K562 (cell line): ENCODE results near the gene PRDM16. TPM values are rescaled to one million over a fixed set of nuclear protein-coding genes. Genes with fewer than 3 reads are reported as not detected.

Experiments used
- ATAC-seq: fragments of 200-7000 bp; cut with Tn5 transposase; 3 replicates; pipeline ENCODE4 v1.9.1; 2020; ENCODE audit warnings: moderate library complexity
- BruUV-seq: library from RNA; stranded (reverse); fragments of 400-500 nt; replicated peaks from 2 replicates; lab custom pipeline; 2021; lab: Mats Ljungman, UMichigan
- CTCF ChIA-PET: fragments of 300-600 bp; formaldehyde crosslinking; extraction: SDS; loops from one replicate; lab custom pipeline; 2021; ENCODE audit warnings: low intra/inter-chr PET ratio; lab: Yijun Ruan, JAX
- POLR2A ChIA-PET: fragments of 300-600, 350-650 bp; sonication (Branson Sonifier 250); formaldehyde crosslinking; extraction: SDS; loops from one replicate; lab custom pipeline; 2021; ENCODE audit warnings: antibody characterized with exemption, inconsistent platforms; lab: Yijun Ruan, JAX
- DNase-seq, 4 experiments: peaks; one replicate each; pipeline versions ENCODE4 v3.0.0 to v3.0.0-alpha.2; 2011 to 2018; ENCODE audit warnings: low spot score in 3 of 4, mixed read lengths in 3 of 4; ENCODE audit errors: extremely low read depth in 1 of 4
- FAIRE-seq: peaks from 2 replicates; lab custom pipeline; 2011; peaks lifted over from hg19 to GRCh38; lab: Jason Lieb, UNC
- H2AFZ ChIP-seq: 2 replicates; pipeline ENCODE4 v1.6.0; 2011; ENCODE audit warnings: low read depth, low read length, control low read depth, inconsistent platforms
- H3K27ac ChIP-seq: fragments of 200-600 bp; 3 replicates; pipeline ENCODE4 v1.8.0; 2011; ENCODE audit warnings: low read depth, mild to moderate bottlenecking, control low read depth, inconsistent platforms, low read length, moderate library complexity, mixed read lengths; ENCODE audit errors: extremely low read depth
- H3K27me3 ChIP-seq, 2 experiments: fragments of 300-600 bp in 1 of 2; 2 replicates in 1 of 2; 3 replicates in 1 of 2; pipeline versions ENCODE4 v1.6.0 to v1.8.0; 2011; ENCODE audit warnings: inconsistent platforms in 2 of 2, low read length in 2 of 2, mild to moderate bottlenecking in 1 of 2, mixed read lengths in 1 of 2, moderate library complexity in 1 of 2; ENCODE audit not compliant: control insufficient read depth in 2 of 2, insufficient read depth in 2 of 2
- H3K36me3 ChIP-seq: fragments of 300-600 bp; 3 replicates; pipeline ENCODE4 v1.8.0; 2011; ENCODE audit warnings: mild to moderate bottlenecking, low read length, inconsistent platforms; ENCODE audit not compliant: control insufficient read depth, insufficient read depth
- H3K4me1 ChIP-seq, 2 experiments: fragments of 200-600 bp in 1 of 2; replicated peaks in 1 of 2; 2 replicates in 1 of 2; 3 replicates in 1 of 2; pipeline versions ENCODE4 v1.5.1 to v1.8.0; 2011; ENCODE audit warnings: inconsistent platforms in 2 of 2, low read length in 2 of 2, mild to moderate bottlenecking in 1 of 2, mixed read lengths in 1 of 2, moderate library complexity in 1 of 2; ENCODE audit not compliant: control insufficient read depth in 2 of 2, insufficient read depth in 2 of 2
- H3K4me2 ChIP-seq: 2 replicates; pipeline ENCODE4 v1.6.1; 2011; ENCODE audit warnings: low read length, control low read depth, inconsistent platforms, mixed read lengths; ENCODE audit not compliant: insufficient read depth
- H3K4me3 ChIP-seq: fragments of 200-600 bp; sonication (generic), shearing (Covaris generic); 2 replicates; pipeline ENCODE4 v1.5.1; 2016; ENCODE audit warnings: control low read depth, inconsistent platforms
- H3K79me2 ChIP-seq: fragments of 200-600 bp; 3 replicates; pipeline ENCODE4 v1.8.0; 2011; ENCODE audit warnings: low read length, inconsistent platforms; ENCODE audit not compliant: control insufficient read depth, insufficient read depth
- H3K9ac ChIP-seq, 2 experiments: 2 replicates each; pipeline versions ENCODE4 v1.6.0 to v1.6.1; 2011; ENCODE audit warnings: low read depth in 2 of 2, low read length in 2 of 2, control low read depth in 1 of 2, inconsistent platforms in 1 of 2, mild to moderate bottlenecking in 1 of 2, mixed read lengths in 1 of 2; ENCODE audit not compliant: insufficient read depth in 1 of 2
- H3K9me1 ChIP-seq: one replicate; pipeline ENCODE4 v1.6.0; 2011; ENCODE audit warnings: inconsistent platforms, mild to moderate bottlenecking, low read length, moderate library complexity; ENCODE audit not compliant: control insufficient read depth, insufficient read depth
- H3K9me3 ChIP-seq: replicated peaks from 2 replicates; pipeline ENCODE4 v1.5.1; 2011; ENCODE audit warnings: low read depth, low read length, inconsistent platforms; ENCODE audit not compliant: control insufficient read depth, insufficient read depth
- H4K20me1 ChIP-seq: replicated peaks from 2 replicates; pipeline ENCODE4 v1.6.1; 2011; ENCODE audit warnings: low read length, inconsistent platforms, mixed read lengths; ENCODE audit not compliant: control insufficient read depth, insufficient read depth
- AFF4 ChIP-seq: sonication (generic); formaldehyde crosslinking; IDR thresholded peaks from 2 replicates; pipeline ENCODE4 v1.8.0; 2023; ENCODE audit warnings: mild to moderate bottlenecking, missing genetic modification reagents
- ILF3 ChIP-seq: fragments of 450-650 bp; IDR thresholded peaks from 2 replicates; pipeline ENCODE4 v1.6.1; 2018; ENCODE audit warnings: antibody characterized with exemption, mild to moderate bottlenecking, moderate library complexity, borderline replicate concordance
- IRF2 ChIP-seq: sonication (generic); formaldehyde crosslinking; IDR thresholded peaks from 2 replicates; pipeline ENCODE4 v1.8.1; 2022; ENCODE audit warnings: mild to moderate bottlenecking, missing genetic modification reagents
- SIRT6 ChIP-seq: IDR thresholded peaks from one replicate; pipeline ENCODE4 v1.6.1; 2012; ENCODE audit warnings: low read depth, mild to moderate bottlenecking, control low read depth, inconsistent platforms, low read length, moderate library complexity
- WGBS: fragments of 100-300 bp; shearing (Covaris generic); methylation state at CpG from one replicate; pipeline ENCODE4 v1.1.6; 2016; ENCODE audit warnings: low coverage, mixed read lengths; ENCODE audit not compliant: insufficient coverage; ENCODE audit errors: missing lambda C conversion rate; 5-methylcytosine and 5-hydroxymethylcytosine counted together
- in situ Hi-C: fragments of 300-500 bp; cut with MboI; formaldehyde crosslinking; loops from 4 replicates; pipeline ENCODE4 v1.15.0; 2018; ENCODE audit warnings: inconsistent platforms, mixed read lengths
- intact Hi-C: fragments of 100-400 bp; cut with micrococcal nuclease; formaldehyde crosslinking; loops from 2 replicates; pipeline ENCODE4 v1.14.2; 2022
- polyA plus RNA-seq, 8 experiments: library from polyadenylated mRNA; depleted of rRNA in 4 of 8; stranded (reverse) in 5 of 8; unstranded in 3 of 8; fragments of >200 nt; fragmentation: Nextera tagmentation in 2 of 8; fragmentation: Illumina TruSeq in 1 of 8; extraction: Ambion mirVana in 2 of 8; extraction: Trizol in 1 of 8; gene quantifications; 2 replicates each; pipeline versions ENCODE4 v1.2.1 to v1.2.3, GENCODE V29; 2011 to 2014; ENCODE audit warnings: inconsistent platforms in 1 of 8, missing spikeins in 1 of 8
- total RNA-seq, 7 experiments: library from RNA; depleted of rRNA in 6 of 7; stranded (reverse); fragments of >200 nt in 6 of 7; fragmentation: Illumina TruSeq in 2 of 7; extraction: Trizol in 2 of 7; gene quantifications; 2 replicates each; pipeline versions ENCODE4 v1.2.1 to v1.2.3, GENCODE V29; 2011 to 2021; ENCODE audit warnings: low replicate concordance in 1 of 7
- TF ChIP-seq, protein P1 (sequence below): fragments of 450-650 bp; formaldehyde crosslinking; IDR thresholded peaks from 2 replicates; pipeline ENCODE4 v1.4.0; 2022; ENCODE audit warnings: mild to moderate bottlenecking, moderate library complexity

PRDM16 gene
- total and polyA plus RNA-seq, 9 of the 15 experiments (the other 6 are each of a cell fraction or from before 2014, with no cell fraction given): 0.10 to 0.27 TPM; not detected in 7

DNA sequence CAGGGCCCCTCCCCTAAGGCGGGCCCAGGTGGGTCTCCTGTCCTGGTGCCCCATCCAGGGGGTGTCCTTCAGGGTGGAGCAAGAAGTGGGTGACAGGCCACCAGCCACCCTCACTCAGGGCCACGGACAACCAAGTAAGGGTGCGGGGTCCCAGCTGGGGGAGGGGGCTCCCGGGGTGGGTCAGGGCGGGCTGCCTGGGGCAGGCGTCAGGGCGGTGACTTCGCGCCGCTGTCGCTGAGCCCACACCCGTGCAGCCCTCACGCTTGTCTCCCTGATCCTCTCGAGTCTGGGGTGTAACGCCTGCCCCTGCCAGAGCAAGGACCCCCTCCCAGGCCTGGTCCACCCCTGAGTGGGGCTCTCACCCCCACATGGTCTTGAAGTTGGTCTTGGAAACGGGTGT lies 407.7 kb downstream of the PRDM16 start:
- Histone ChIP-seq H3K27ac (no peak overlapping the region), H3K4me3 (no peak overlapping the region), H3K27me3 (peaks cover 3 to 36% of the 10 kb centered on the region in 2 experiments; a peak in 4 of 5 replicates), H3K36me3 (no peaks in the 10 kb centered on the region), H3K9me1 (no peaks in the 10 kb centered on the region), H3K4me1 (peaks cover 0 to 54% of the 10 kb centered on the region in 2 experiments; a peak in 3 of 5 replicates), H3K9ac (no peak overlapping the region), H4K20me1 (peaks cover 20% of the 10 kb centered on the region; the same call in 1 of the 2 replicates), H3K4me2 (no peak overlapping the region), H3K9me3 (no peaks in the 10 kb centered on the region), H3K79me2 (no peaks in the 10 kb centered on the region), H2AFZ (no peak overlapping the region)
- ATAC-seq (no peak), FAIRE-seq (no peak), DNase-seq (no peak)
- ChIA-PET POLR2A (no interaction called here), CTCF (no interaction called here)
- intact Hi-C loops (no loop called here), in situ Hi-C loops (no loop called here)
- TF ChIP-seq AFF4 (CRISPR knock-in tag) (no peak), ILF3 (no peak), IRF2 (CRISPR knock-in tag) (no peak), SIRT6 (no peak)
- TF ChIP-seq, protein P1, sequence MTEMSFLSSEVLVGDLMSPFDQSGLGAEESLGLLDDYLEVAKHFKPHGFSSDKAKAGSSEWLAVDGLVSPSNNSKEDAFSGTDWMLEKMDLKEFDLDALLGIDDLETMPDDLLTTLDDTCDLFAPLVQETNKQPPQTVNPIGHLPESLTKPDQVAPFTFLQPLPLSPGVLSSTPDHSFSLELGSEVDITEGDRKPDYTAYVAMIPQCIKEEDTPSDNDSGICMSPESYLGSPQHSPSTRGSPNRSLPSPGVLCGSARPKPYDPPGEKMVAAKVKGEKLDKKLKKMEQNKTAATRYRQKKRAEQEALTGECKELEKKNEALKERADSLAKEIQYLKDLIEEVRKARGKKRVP (CRISPR knock-in tag): no peak
- no TSS peak for BruUV-seq
- WGBS: 2% methylated on average over 6 of the region's 16 CpGs
